ENCODE data around the gene ZDHHC4. TPM values are rescaled to one million over a fixed set of nuclear protein-coding genes. Genes with fewer than 3 reads are reported as not detected.

ZDHHC4 gene
- total and polyA plus RNA-seq, 3 donors from 2014 or later = 59.4 to 77.7 (median 75.8) TPM

DNA sequence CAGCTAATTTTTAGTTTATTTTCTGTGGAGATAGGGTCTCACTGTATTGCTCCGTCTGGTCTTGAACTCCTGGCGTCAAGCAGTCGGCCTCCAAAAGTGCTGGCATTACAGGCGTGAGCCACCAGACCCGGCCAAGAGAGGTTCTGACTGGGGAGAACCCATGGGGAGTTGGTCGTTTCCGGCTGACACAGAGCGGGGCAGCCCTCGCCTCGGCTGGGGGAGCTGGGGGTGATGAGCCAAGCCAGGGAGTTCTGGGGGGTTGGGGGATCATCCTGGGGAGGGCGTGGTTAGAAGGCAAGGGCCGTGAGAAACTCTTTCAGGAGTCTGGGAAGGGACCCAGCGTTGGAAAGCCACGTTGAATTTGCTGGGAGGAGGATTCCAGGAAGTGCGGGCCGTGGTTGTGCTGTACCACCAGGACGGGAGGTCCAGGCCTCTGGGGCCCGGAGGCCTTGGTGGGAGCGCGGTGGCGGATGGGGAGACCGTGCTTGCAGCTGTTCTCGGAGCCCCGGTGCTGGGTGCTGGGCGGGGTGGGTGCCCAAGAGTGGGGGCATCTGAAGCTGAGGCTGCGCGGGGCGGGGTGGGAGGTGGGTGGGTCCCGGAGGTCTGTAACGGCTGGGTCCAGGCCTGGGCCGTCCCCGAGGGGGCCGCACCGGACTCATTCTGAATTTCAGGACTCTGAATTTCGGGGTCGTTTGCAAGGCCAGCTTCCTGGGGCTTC is 29.8 kb downstream of the ZDHHC4 start:
- Histone ChIP-seq H3K27ac (no peak overlapping the region), H3K9me3 (no peaks in the 10 kb centered on the region), H3K4me3 (no peak overlapping the region), H3K4me1 (no peaks in the 10 kb centered on the region), H3K36me3 (ENCODE audit: low read depth, missing control alignments) (no peaks in the 10 kb centered on the region), H3K27me3 (no peaks in the 10 kb centered on the region)
- DNase-seq = no peak
- intact Hi-C loops (cut with DNase I; ENCODE audit: low total_unique reads) = no loop called here
- 74 to 81% methylated on average over 19 to 36 of the region's 36 CpGs for WGBS, 2 donors
- TF ChIP-seq, protein P1, sequence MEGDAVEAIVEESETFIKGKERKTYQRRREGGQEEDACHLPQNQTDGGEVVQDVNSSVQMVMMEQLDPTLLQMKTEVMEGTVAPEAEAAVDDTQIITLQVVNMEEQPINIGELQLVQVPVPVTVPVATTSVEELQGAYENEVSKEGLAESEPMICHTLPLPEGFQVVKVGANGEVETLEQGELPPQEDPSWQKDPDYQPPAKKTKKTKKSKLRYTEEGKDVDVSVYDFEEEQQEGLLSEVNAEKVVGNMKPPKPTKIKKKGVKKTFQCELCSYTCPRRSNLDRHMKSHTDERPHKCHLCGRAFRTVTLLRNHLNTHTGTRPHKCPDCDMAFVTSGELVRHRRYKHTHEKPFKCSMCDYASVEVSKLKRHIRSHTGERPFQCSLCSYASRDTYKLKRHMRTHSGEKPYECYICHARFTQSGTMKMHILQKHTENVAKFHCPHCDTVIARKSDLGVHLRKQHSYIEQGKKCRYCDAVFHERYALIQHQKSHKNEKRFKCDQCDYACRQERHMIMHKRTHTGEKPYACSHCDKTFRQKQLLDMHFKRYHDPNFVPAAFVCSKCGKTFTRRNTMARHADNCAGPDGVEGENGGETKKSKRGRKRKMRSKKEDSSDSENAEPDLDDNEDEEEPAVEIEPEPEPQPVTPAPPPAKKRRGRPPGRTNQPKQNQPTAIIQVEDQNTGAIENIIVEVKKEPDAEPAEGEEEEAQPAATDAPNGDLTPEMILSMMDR (IDR thresholded peaks at IDR 0.05) = no peak
- no peak for TF ChIP-seq POLR2A (IDR thresholded peaks at IDR 0.05)

DNA sequence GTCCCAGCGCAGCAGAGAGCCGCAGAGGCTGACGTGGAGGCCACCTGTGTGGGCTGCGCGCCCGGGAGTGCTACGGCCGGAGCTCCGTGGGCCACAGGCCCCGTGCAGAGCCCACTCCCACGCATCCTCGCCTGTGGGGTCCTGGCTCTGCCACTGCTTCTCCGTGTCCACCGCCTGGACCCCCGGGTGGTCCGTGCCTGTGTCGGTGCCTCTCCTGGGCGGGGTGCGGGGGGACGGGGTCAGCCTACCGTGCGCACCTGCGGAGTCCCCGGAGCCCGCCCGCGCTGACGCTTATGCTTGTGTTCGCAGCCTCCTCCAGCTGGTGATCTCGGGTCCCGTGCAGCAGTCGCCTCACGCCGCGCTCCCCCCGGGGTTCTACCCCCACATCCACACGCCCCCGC is 30.4 kb downstream of the ZDHHC4 start:
- no peaks in the 10 kb centered on the region for H3K4me1 ChIP-seq
- TF ChIP-seq, protein P1 (IDR thresholded peaks at IDR 0.05) = no peak
- no peak for TF ChIP-seq POLR2A (IDR thresholded peaks at IDR 0.05)
- 79 to 83% methylated on average over 8 to 38 of the region's 38 CpGs for WGBS, 2 donors

DNA sequence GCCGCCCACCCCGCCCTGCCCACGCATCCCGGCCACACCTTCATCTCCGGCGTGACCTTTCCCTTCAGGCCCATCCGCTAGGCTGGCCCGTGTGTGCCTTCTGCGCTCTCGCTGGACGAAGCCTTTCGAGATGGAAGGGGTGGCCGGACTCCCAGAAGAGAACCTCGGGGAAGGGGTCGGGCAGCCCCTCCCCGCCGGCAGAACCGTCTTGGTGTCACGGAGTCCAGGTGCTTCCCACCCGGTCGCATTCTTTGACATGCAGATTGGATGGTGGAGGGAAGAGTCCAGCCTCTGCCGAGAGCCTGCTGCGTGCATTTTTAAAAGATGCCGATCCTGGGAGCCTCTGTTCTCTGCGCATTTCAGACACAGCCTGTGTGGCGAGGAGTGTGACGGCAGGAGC is 30.8 kb downstream of the ZDHHC4 start:
- intact Hi-C loops (cut with DNase I; ENCODE audit: low total_unique reads) = no loop called here
- Histone ChIP-seq H3K36me3 (ENCODE audit: low read depth, missing control alignments) (no peaks in the 10 kb centered on the region), H3K4me3 (no peak overlapping the region), H3K27ac (no peak overlapping the region), H3K4me1 (no peaks in the 10 kb centered on the region), H3K9me3 (no peaks in the 10 kb centered on the region), H3K27me3 (no peaks in the 10 kb centered on the region)
- no peak for DNase-seq
- TF ChIP-seq, protein P1 (IDR thresholded peaks at IDR 0.05) = no peak
- TF ChIP-seq POLR2A (IDR thresholded peaks at IDR 0.05) = no peak
- WGBS, 2 donors = 71 to 73% methylated on average over 20 to 27 of the region's 27 CpGs

More for the DNA sequence above, 30.4 kb downstream of the ZDHHC4 start:
- Histone ChIP-seq H3K9me3 (no peaks in the 10 kb centered on the region), H3K27ac (no peak overlapping the region), H3K36me3 (ENCODE audit: low read depth, missing control alignments) (no peaks in the 10 kb centered on the region), H3K4me3 (no peak overlapping the region), H3K27me3 (no peaks in the 10 kb centered on the region)
- DNase-seq = no peak
- intact Hi-C loops (cut with DNase I; ENCODE audit: low total_unique reads) = no loop called here

DNA sequence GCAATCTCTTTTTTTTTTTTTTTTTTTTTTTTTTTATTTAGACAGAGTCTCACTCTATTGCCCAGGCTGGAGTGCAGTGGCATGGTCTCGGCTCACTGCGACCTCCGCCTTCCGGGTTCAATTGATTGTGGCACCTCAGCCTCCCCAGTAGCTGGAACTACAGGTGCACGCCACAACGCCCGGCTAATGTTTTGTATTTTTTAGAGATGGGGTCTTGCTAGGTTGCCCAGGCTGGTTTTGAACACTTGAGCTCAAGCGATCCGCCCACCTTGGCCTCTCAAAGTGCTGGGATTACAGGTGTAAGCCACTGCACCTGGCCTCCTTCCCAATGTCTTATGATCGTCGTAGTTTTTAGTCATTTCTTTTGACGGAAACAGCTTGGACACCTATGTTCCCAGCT is 31.5 kb downstream of the ZDHHC4 start:
- no peak overlapping the region for H3K4me3 ChIP-seq
- 74 to 83% methylated on average over 12 of the region's 12 CpGs for WGBS, 2 donors
- no peaks in the 10 kb centered on the region for H3K36me3 ChIP-seq (ENCODE audit: low read depth, missing control alignments)

More for the DNA sequence above, 31.5 kb downstream of the ZDHHC4 start:
- H3K9me3 ChIP-seq = no peaks in the 10 kb centered on the region
- TF ChIP-seq, protein P1 (IDR thresholded peaks at IDR 0.05) = no peak
- no peak for TF ChIP-seq POLR2A (IDR thresholded peaks at IDR 0.05)
- H3K27ac ChIP-seq = no peak overlapping the region
- intact Hi-C loops (cut with DNase I; ENCODE audit: low total_unique reads) = no loop called here
- no peaks in the 10 kb centered on the region for H3K4me1 ChIP-seq
- no peaks in the 10 kb centered on the region for H3K27me3 ChIP-seq
- no peak for DNase-seq
